Lower leg skin (tissue), 4 donors: ENCODE data around the gene CENPO. TPM values are rescaled to one million over a fixed set of nuclear protein-coding genes. Genes with fewer than 3 reads are reported as not detected.

Experiments
- DNase-seq, 2 donors: peaks; one replicate each; pipeline ENCODE4 v3.0.0-alpha.2; 2019; ENCODE audit warnings: low spot score in 2 of 2
- H3K4me3 ChIP-seq: fragments of 200-600 bp; sonication (generic); 2 replicates; pipeline ENCODE4 v1.5.1; 2017; ENCODE audit warnings: mild to moderate bottlenecking, low read depth; ENCODE audit not compliant: poor library complexity, severe bottlenecking
- POLR2A ChIP-seq, 2 donors: fragments of 450-650 bp; IDR thresholded peaks; one replicate each; pipeline ENCODE4 v1.6.1; 2016 to 2017; ENCODE audit warnings: antibody characterized with exemption in 2 of 2, mild to moderate bottlenecking in 1 of 2, moderate library complexity in 1 of 2
- WGBS, 2 donors: methylation state at CpG; one replicate each; pipeline ENCODE4 v1.1.5; 2018; 5-methylcytosine and 5-hydroxymethylcytosine counted together
- intact Hi-C: fragments of 100-400 bp; cut with DNase I; formaldehyde crosslinking; loops from one replicate; pipeline ENCODE4 v1.15.0; 2023; ENCODE audit warnings: low total_unique reads
- total RNA-seq, 4 donors: library from RNA; depleted of rRNA; stranded (reverse); fragments of >200 nt; gene quantifications; one replicate each; pipeline ENCODE4 v1.1.0, GENCODE V29; 2016
- TF ChIP-seq, protein P1 (sequence below), 3 donors: fragments of 450-650 bp; IDR thresholded peaks; one replicate each; pipeline ENCODE4 v1.5.1; 2016; ENCODE audit warnings: antibody characterized with exemption in 3 of 3, mild to moderate bottlenecking in 3 of 3, moderate library complexity in 2 of 3

Gene CENPO
- total RNA-seq, 4 donors from 2014 or later: 2.0 to 5.3 (median 2.4) TPM

DNA sequence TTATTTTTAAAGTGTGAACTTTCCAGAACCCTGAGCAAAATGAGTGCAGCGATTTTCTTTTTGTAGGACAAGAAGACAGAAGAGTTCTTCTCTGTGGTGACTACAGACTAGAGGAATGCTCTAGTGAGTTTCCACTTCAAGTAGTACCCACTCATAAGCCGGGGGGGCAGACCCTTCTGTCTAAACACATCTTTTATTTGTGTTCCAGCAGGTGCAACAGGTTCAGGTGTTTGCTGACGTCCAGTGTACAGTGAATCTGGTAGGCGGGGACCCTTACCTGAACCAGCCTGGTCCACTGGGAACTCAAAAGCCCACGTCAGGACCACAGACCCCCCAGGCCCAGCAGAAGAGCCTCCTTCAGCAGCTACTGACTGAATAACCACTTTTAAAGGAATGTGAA, 25.2 kb upstream of the CENPO start:
- WGBS, 2 donors: 91 to 93% methylated on average over 5 of the region's 5 CpGs
- no peak overlapping the region for H3K4me3 ChIP-seq
- TF ChIP-seq POLR2A (IDR thresholded peaks at IDR 0.05): no peak
- TF ChIP-seq, protein P1, sequence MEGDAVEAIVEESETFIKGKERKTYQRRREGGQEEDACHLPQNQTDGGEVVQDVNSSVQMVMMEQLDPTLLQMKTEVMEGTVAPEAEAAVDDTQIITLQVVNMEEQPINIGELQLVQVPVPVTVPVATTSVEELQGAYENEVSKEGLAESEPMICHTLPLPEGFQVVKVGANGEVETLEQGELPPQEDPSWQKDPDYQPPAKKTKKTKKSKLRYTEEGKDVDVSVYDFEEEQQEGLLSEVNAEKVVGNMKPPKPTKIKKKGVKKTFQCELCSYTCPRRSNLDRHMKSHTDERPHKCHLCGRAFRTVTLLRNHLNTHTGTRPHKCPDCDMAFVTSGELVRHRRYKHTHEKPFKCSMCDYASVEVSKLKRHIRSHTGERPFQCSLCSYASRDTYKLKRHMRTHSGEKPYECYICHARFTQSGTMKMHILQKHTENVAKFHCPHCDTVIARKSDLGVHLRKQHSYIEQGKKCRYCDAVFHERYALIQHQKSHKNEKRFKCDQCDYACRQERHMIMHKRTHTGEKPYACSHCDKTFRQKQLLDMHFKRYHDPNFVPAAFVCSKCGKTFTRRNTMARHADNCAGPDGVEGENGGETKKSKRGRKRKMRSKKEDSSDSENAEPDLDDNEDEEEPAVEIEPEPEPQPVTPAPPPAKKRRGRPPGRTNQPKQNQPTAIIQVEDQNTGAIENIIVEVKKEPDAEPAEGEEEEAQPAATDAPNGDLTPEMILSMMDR (IDR thresholded peaks at IDR 0.05): no peak
- intact Hi-C loops: no loop called here
- DNase-seq: no peak

DNA sequence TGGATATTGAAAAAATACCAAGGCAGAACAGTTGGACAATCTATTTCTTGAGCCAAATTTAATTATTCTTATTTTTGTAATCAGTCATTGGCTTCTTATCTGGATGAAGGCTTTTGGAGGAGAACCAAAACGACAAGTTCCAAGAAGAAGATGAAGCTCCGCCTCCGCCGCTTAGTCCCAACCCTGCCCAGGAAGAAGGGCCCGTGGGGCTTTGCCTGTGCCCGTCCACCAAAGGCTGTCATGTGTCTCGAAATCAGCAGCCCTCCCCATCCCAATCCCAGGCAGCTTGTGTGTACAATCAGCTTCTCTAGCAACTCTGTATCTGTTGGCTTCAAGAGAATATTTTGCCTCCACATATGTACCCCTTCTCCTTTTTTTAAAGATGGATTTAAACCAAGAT, 24.6 kb upstream of the CENPO start:
- TF ChIP-seq, protein P1 (IDR thresholded peaks at IDR 0.05): no peak
- TF ChIP-seq POLR2A (IDR thresholded peaks at IDR 0.05): no peak
- H3K4me3 ChIP-seq: no peak overlapping the region
- intact Hi-C loops: no loop called here
- no peak for DNase-seq
- WGBS, 2 donors: 42 to 59% methylated on average over 7 of the region's 7 CpGs

DNA sequence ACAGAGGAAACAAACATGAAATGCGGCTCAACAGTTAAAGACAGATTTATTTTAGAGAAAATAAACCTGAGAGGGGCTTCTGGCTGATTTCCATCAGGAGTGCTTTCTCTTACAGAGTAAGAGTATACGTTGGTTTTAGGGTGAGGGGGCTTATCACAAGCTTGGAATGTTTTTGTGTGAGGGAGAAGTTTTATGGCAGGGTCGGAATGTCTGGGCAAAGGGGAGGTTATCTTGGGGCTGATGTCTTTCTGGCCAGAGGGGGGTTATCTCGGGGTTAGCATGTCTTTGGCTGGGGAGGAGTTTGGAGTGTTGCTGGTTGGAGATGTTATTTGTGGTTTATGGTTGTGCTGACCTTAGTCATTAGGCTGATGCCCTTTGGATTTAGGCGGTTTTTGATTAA, 22.2 kb upstream of the CENPO start:
- no peak overlapping the region for H3K4me3 ChIP-seq
- intact Hi-C loops: no loop called here
- WGBS, 2 donors: 92 to 95% methylated on average over 5 of the region's 5 CpGs
- DNase-seq: no peak
- TF ChIP-seq POLR2A (IDR thresholded peaks at IDR 0.05): no peak
- TF ChIP-seq, protein P1 (IDR thresholded peaks at IDR 0.05): no peak

DNA sequence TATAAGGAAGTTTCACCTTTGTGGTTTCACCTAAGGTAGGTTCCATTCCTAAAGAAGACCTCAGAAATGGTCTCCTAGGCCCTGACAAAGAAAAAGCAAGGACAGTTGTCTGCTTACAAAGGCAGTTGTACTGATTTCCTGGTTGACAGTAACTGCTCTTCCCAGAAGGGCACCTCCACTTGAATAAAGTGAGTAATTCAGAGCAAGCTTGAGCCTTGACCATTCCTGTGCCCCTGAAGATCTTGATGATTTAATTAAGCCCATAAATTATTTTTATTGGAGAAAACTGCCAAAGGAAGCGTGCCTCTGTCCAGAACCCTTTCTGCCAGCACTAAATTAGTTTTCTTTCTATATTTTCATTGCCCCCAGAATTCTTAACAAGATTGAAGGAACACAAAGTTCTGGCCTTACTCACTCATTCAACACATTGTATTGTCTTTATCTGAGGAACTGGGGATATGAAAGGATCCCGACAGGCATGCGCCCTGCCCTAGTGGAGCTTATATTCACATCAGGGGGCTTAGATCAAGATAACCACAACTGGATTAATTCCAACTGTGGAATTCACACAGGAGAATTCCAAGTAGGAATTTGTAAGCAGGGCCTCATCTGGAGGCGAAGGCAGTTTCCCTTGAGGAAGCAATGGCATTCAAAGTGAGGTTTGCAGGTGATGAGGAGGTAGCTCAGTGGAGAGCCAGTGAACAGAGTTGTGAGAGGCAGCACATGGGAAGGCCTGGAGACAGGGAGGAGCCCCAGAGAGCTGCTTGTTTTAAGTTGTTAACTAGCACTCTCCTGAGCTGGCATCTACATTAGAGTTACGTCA, 21.2 kb upstream of the CENPO start:
- H3K4me3 ChIP-seq: no peak overlapping the region
- 75 to 78% methylated on average over 5 of the region's 5 CpGs for WGBS, 2 donors
- TF ChIP-seq, protein P1 (IDR thresholded peaks at IDR 0.05): no peak
- TF ChIP-seq POLR2A (IDR thresholded peaks at IDR 0.05): no peak
- no peak for DNase-seq
- intact Hi-C loops: no loop called here

DNA sequence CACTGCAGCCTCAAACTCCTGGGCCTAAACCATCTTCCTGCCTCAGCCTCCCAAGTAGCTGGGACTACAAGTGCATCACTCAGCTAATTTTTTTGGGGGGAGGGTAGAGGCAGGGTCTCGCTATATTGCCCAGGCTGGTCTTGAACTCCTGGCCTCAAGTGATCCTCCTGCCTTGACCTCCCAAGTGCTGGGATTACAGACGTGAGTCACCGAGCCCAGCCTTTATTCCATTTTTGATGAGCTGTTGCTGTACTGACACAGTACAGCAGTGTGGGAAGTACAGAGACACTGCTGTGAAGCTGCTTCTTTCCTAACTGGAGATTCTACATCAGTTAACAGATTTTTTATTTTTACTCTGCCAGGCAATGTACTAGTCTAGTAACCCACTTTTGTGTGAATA, 18.9 kb upstream of the CENPO start:
- no peak for TF ChIP-seq POLR2A (IDR thresholded peaks at IDR 0.05)
- TF ChIP-seq, protein P1 (IDR thresholded peaks at IDR 0.05): no peak
- DNase-seq: no peak
- 64 to 68% methylated on average over 3 of the region's 3 CpGs for WGBS, 2 donors
- H3K4me3 ChIP-seq: no peak overlapping the region
- intact Hi-C loops: no loop called here

DNA sequence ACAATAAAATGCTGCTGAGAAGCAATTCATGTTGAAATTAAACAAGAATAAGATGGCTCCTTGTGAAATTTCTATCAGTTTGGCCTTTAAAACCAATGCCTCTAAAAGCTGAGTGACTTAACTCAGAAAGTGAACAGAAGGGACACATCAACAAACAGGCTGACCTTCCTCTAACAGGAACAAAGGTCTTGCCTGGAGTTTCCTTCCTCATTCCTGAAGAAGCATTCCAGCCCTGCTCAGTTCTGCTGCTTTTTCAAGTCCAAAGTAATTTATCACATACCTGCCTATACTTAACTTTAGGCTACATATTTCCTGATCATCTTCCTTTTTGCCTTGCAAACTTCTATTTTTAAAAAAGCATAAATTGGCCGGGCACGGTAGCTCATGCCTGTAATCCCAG, 14.1 kb upstream of the CENPO start:
- DNase-seq: no peak
- intact Hi-C loops: no loop called here
- no peak overlapping the region for H3K4me3 ChIP-seq
- 64 to 70% methylated on average over 2 of the region's 2 CpGs for WGBS, 2 donors
- TF ChIP-seq, protein P1 (IDR thresholded peaks at IDR 0.05): no peak
- TF ChIP-seq POLR2A (IDR thresholded peaks at IDR 0.05): no peak
